K562 (cell line): Measurements from ENCODE around the gene C1orf94. TPM values are rescaled to one million over a fixed set of nuclear protein-coding genes. Genes with fewer than 3 reads are reported as not detected.

Experiments used
- ATAC-seq: fragments of 200-7000 bp; cut with Tn5 transposase; 3 replicates; pipeline ENCODE4 v1.9.1; 2020; ENCODE audit warnings: moderate library complexity
- BruUV-seq: library from RNA; stranded (reverse); fragments of 400-500 nt; replicated peaks from 2 replicates; lab custom pipeline; 2021; lab: Mats Ljungman, UMichigan
- CTCF ChIA-PET: fragments of 300-600 bp; formaldehyde crosslinking; extraction: SDS; loops from one replicate; lab custom pipeline; 2021; ENCODE audit warnings: low intra/inter-chr PET ratio; lab: Yijun Ruan, JAX
- POLR2A ChIA-PET: fragments of 300-600, 350-650 bp; sonication (Branson Sonifier 250); formaldehyde crosslinking; extraction: SDS; loops from one replicate; lab custom pipeline; 2021; ENCODE audit warnings: antibody characterized with exemption, inconsistent platforms; lab: Yijun Ruan, JAX
- DNase-seq, 4 experiments: peaks; one replicate each; pipeline versions ENCODE4 v3.0.0 to v3.0.0-alpha.2; 2011 to 2018; ENCODE audit warnings: low spot score in 3 of 4, mixed read lengths in 3 of 4; ENCODE audit errors: extremely low read depth in 1 of 4
- FAIRE-seq: peaks from 2 replicates; lab custom pipeline; 2011; peaks lifted over from hg19 to GRCh38; lab: Jason Lieb, UNC
- H2AFZ ChIP-seq: 2 replicates; pipeline ENCODE4 v1.6.0; 2011; ENCODE audit warnings: low read depth, low read length, control low read depth, inconsistent platforms
- H3K27ac ChIP-seq: fragments of 200-600 bp; 3 replicates; pipeline ENCODE4 v1.8.0; 2011; ENCODE audit warnings: low read depth, mild to moderate bottlenecking, control low read depth, inconsistent platforms, low read length, moderate library complexity, mixed read lengths; ENCODE audit errors: extremely low read depth
- H3K27me3 ChIP-seq, 2 experiments: fragments of 300-600 bp in 1 of 2; 2 replicates in 1 of 2; 3 replicates in 1 of 2; pipeline versions ENCODE4 v1.6.0 to v1.8.0; 2011; ENCODE audit warnings: inconsistent platforms in 2 of 2, low read length in 2 of 2, mild to moderate bottlenecking in 1 of 2, mixed read lengths in 1 of 2, moderate library complexity in 1 of 2; ENCODE audit not compliant: control insufficient read depth in 2 of 2, insufficient read depth in 2 of 2
- H3K36me3 ChIP-seq: fragments of 300-600 bp; 3 replicates; pipeline ENCODE4 v1.8.0; 2011; ENCODE audit warnings: mild to moderate bottlenecking, low read length, inconsistent platforms; ENCODE audit not compliant: control insufficient read depth, insufficient read depth
- H3K4me1 ChIP-seq, 2 experiments: fragments of 200-600 bp in 1 of 2; replicated peaks in 1 of 2; 2 replicates in 1 of 2; 3 replicates in 1 of 2; pipeline versions ENCODE4 v1.5.1 to v1.8.0; 2011; ENCODE audit warnings: inconsistent platforms in 2 of 2, low read length in 2 of 2, mild to moderate bottlenecking in 1 of 2, mixed read lengths in 1 of 2, moderate library complexity in 1 of 2; ENCODE audit not compliant: control insufficient read depth in 2 of 2, insufficient read depth in 2 of 2
- H3K4me2 ChIP-seq: 2 replicates; pipeline ENCODE4 v1.6.1; 2011; ENCODE audit warnings: low read length, control low read depth, inconsistent platforms, mixed read lengths; ENCODE audit not compliant: insufficient read depth
- H3K4me3 ChIP-seq: fragments of 200-600 bp; sonication (generic), shearing (Covaris generic); 2 replicates; pipeline ENCODE4 v1.5.1; 2016; ENCODE audit warnings: control low read depth, inconsistent platforms
- H3K79me2 ChIP-seq: fragments of 200-600 bp; 3 replicates; pipeline ENCODE4 v1.8.0; 2011; ENCODE audit warnings: low read length, inconsistent platforms; ENCODE audit not compliant: control insufficient read depth, insufficient read depth
- H3K9ac ChIP-seq, 2 experiments: 2 replicates each; pipeline versions ENCODE4 v1.6.0 to v1.6.1; 2011; ENCODE audit warnings: low read depth in 2 of 2, low read length in 2 of 2, control low read depth in 1 of 2, inconsistent platforms in 1 of 2, mild to moderate bottlenecking in 1 of 2, mixed read lengths in 1 of 2; ENCODE audit not compliant: insufficient read depth in 1 of 2
- H3K9me1 ChIP-seq: one replicate; pipeline ENCODE4 v1.6.0; 2011; ENCODE audit warnings: inconsistent platforms, mild to moderate bottlenecking, low read length, moderate library complexity; ENCODE audit not compliant: control insufficient read depth, insufficient read depth
- H3K9me3 ChIP-seq: replicated peaks from 2 replicates; pipeline ENCODE4 v1.5.1; 2011; ENCODE audit warnings: low read depth, low read length, inconsistent platforms; ENCODE audit not compliant: control insufficient read depth, insufficient read depth
- H4K20me1 ChIP-seq: replicated peaks from 2 replicates; pipeline ENCODE4 v1.6.1; 2011; ENCODE audit warnings: low read length, inconsistent platforms, mixed read lengths; ENCODE audit not compliant: control insufficient read depth, insufficient read depth
- CAMTA2 ChIP-seq: fragments of 250-450 bp; sonication (Bioruptor Pico); conservative IDR thresholded peaks from 2 replicates; pipeline ENCODE4 v1.5.1; 2022
- ELF4 ChIP-seq: fragments of 450-650 bp; formaldehyde crosslinking; IDR thresholded peaks from 2 replicates; pipeline ENCODE4 v1.4.0; 2022; ENCODE audit warnings: missing genetic modification characterization
- ETS2 ChIP-seq: IDR thresholded peaks from 2 replicates; pipeline ENCODE4 v1.6.1; 2016; ENCODE audit warnings: borderline replicate concordance, missing genetic modification characterization, mild to moderate bottlenecking, moderate library complexity, missing compliant biosample characterization; ENCODE audit not compliant: poor library complexity, severe bottlenecking
- GABPA ChIP-seq: fragments of 200-800 bp; sonication (Bioruptor generic); conservative IDR thresholded peaks from 2 replicates; pipeline ENCODE4 v1.6.1; 2016; ENCODE audit warnings: low read depth, missing genetic modification characterization, missing compliant biosample characterization
- ILK ChIP-seq: fragments of 450-650 bp; IDR thresholded peaks from 2 replicates; pipeline ENCODE4 v1.6.1; 2016; ENCODE audit warnings: missing genetic modification characterization, low read depth, mild to moderate bottlenecking, missing compliant biosample characterization, moderate library complexity, borderline replicate concordance
- KLF1 ChIP-seq: fragments of 450-650 bp; IDR thresholded peaks from 2 replicates; pipeline ENCODE4 v1.6.1; 2016; ENCODE audit warnings: missing genetic modification characterization, missing compliant biosample characterization
- KLF16 ChIP-seq: IDR thresholded peaks from 2 replicates; pipeline ENCODE4 v1.6.1; 2016; ENCODE audit warnings: antibody characterized with exemption
- MECOM ChIP-seq: fragments of 250-450 bp; sonication (Bioruptor Pico); IDR thresholded peaks from 2 replicates; pipeline ENCODE4 v1.8.0; 2022; ENCODE audit warnings: inconsistent platforms
- POU5F1 ChIP-seq: fragments of 150-350 bp; IDR thresholded peaks from 2 replicates; pipeline ENCODE4 v1.6.1; 2014; ENCODE audit warnings: borderline replicate concordance, low read length, low read depth, mild to moderate bottlenecking; ENCODE audit not compliant: partially characterized antibody
- TEAD2 ChIP-seq: fragments of 450-650 bp; IDR thresholded peaks from 2 replicates; pipeline ENCODE4 v1.6.1; 2016; ENCODE audit warnings: missing genetic modification characterization, control low read depth, missing compliant biosample characterization
- TOE1 ChIP-seq, 2 experiments: fragments of 450-650 bp in 1 of 2; sonication (generic) in 1 of 2; formaldehyde crosslinking in 1 of 2; IDR thresholded peaks; 2 replicates each; pipeline versions ENCODE4 v1.7.1 to v1.8.0; 2016 to 2022; ENCODE audit warnings: borderline replicate concordance in 2 of 2, mild to moderate bottlenecking in 2 of 2, antibody characterized with exemption in 1 of 2, inconsistent platforms in 1 of 2, low read depth in 1 of 2, missing genetic modification reagents in 1 of 2, moderate library complexity in 1 of 2
- ZNF124 ChIP-seq: sonication (generic); formaldehyde crosslinking; IDR thresholded peaks from 2 replicates; pipeline ENCODE4 v1.8.1; 2022; ENCODE audit warnings: missing genetic modification reagents
- WGBS: fragments of 100-300 bp; shearing (Covaris generic); methylation state at CpG from one replicate; pipeline ENCODE4 v1.1.6; 2016; ENCODE audit warnings: low coverage, mixed read lengths; ENCODE audit not compliant: insufficient coverage; ENCODE audit errors: missing lambda C conversion rate; 5-methylcytosine and 5-hydroxymethylcytosine counted together
- in situ Hi-C: fragments of 300-500 bp; cut with MboI; formaldehyde crosslinking; loops from 4 replicates; pipeline ENCODE4 v1.15.0; 2018; ENCODE audit warnings: inconsistent platforms, mixed read lengths
- intact Hi-C: fragments of 100-400 bp; cut with micrococcal nuclease; formaldehyde crosslinking; loops from 2 replicates; pipeline ENCODE4 v1.14.2; 2022
- polyA plus RNA-seq, 8 experiments: library from polyadenylated mRNA; depleted of rRNA in 4 of 8; stranded (reverse) in 5 of 8; unstranded in 3 of 8; fragments of >200 nt; fragmentation: Nextera tagmentation in 2 of 8; fragmentation: Illumina TruSeq in 1 of 8; extraction: Ambion mirVana in 2 of 8; extraction: Trizol in 1 of 8; gene quantifications; 2 replicates each; pipeline versions ENCODE4 v1.2.1 to v1.2.3, GENCODE V29; 2011 to 2014; ENCODE audit warnings: inconsistent platforms in 1 of 8, missing spikeins in 1 of 8
- total RNA-seq, 7 experiments: library from RNA; depleted of rRNA in 6 of 7; stranded (reverse); fragments of >200 nt in 6 of 7; fragmentation: Illumina TruSeq in 2 of 7; extraction: Trizol in 2 of 7; gene quantifications; 2 replicates each; pipeline versions ENCODE4 v1.2.1 to v1.2.3, GENCODE V29; 2011 to 2021; ENCODE audit warnings: low replicate concordance in 1 of 7
- TF ChIP-seq, protein P1 (sequence below): fragments of 250-450 bp; sonication (Bioruptor Pico); IDR thresholded peaks from 2 replicates; pipeline ENCODE4 v1.8.0; 2022; ENCODE audit warnings: moderate library complexity, mild to moderate bottlenecking, inconsistent platforms
- TF ChIP-seq, protein P2 (sequence below): fragments of 450-650 bp; IDR thresholded peaks from 2 replicates; pipeline ENCODE4 v1.6.1; 2016; ENCODE audit warnings: low read depth, mild to moderate bottlenecking, moderate library complexity
- TF ChIP-seq, protein P3 (sequence below): sonication (generic); formaldehyde crosslinking; IDR thresholded peaks from 2 replicates; pipeline ENCODE4 v1.8.1; 2022; ENCODE audit warnings: missing genetic modification reagents
- TF ChIP-seq, protein P4 (sequence below): fragments of 250-450 bp; sonication (Bioruptor Pico); IDR thresholded peaks from 2 replicates; pipeline ENCODE4 v1.8.0; 2021; ENCODE audit warnings: moderate library complexity, mild to moderate bottlenecking, inconsistent platforms
- TF ChIP-seq, protein P5 (sequence below): fragments of 450-650 bp; formaldehyde crosslinking; conservative IDR thresholded peaks from 2 replicates; pipeline ENCODE4 v1.4.0; 2022; ENCODE audit warnings: mild to moderate bottlenecking, missing genetic modification characterization

C1orf94 gene
- total and polyA plus RNA-seq, 9 of the 15 experiments (the other 6 are each of a cell fraction or from before 2014, with no cell fraction given) = not detected

DNA sequence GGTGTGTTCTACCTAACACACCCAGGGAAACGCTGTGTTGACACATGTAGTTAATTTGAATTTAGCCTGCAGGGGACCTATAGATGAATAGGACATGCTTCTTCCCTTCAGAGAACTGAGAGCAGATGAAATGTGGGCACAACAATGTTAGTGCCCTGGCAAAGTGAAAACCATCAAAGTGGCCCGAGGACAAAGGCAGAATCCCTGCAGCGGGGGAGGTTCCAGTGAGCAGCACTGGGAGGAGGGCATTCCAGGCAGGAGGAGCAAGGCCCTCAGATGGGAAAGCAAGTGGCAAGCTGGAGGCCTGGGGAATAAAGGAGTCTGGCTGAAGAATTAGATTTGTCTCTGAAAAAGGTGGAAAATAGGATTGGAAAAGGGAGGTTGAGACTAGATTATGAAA is 37.2 kb downstream of the C1orf94 start:
- no peaks in the 10 kb centered on the region for H4K20me1 ChIP-seq
- no peak overlapping the region for H3K4me2 ChIP-seq
- no peaks in the 10 kb centered on the region for H3K79me2 ChIP-seq
- WGBS = 2% methylated on average over 3 of the region's 3 CpGs
- no peaks in the 10 kb centered on the region for H3K9me3 ChIP-seq
- H3K27me3 ChIP-seq = peaks cover 0 to 9% of the 10 kb centered on the region in 2 experiments; a peak in 1 of 5 replicates
- BruUV-seq = no TSS peak
- no peak overlapping the region for H3K27ac ChIP-seq
- ATAC-seq (no peak), DNase-seq (no peak), FAIRE-seq (no peak)
- TF ChIP-seq, protein P1, sequence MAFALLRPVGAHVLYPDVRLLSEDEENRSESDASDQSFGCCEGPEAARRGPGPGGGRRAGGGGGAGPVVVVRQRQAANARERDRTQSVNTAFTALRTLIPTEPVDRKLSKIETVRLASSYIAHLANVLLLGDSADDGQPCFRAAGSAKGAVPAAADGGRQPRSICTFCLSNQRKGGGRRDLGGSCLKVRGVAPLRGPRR (CRISPR knock-in tag) = no peak
- TF ChIP-seq, protein P2, sequence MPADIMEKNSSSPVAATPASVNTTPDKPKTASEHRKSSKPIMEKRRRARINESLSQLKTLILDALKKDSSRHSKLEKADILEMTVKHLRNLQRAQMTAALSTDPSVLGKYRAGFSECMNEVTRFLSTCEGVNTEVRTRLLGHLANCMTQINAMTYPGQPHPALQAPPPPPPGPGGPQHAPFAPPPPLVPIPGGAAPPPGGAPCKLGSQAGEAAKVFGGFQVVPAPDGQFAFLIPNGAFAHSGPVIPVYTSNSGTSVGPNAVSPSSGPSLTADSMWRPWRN = no peak
- TF ChIP-seq, protein P3, sequence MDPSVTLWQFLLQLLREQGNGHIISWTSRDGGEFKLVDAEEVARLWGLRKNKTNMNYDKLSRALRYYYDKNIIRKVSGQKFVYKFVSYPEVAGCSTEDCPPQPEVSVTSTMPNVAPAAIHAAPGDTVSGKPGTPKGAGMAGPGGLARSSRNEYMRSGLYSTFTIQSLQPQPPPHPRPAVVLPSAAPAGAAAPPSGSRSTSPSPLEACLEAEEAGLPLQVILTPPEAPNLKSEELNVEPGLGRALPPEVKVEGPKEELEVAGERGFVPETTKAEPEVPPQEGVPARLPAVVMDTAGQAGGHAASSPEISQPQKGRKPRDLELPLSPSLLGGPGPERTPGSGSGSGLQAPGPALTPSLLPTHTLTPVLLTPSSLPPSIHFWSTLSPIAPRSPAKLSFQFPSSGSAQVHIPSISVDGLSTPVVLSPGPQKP (CRISPR knock-in tag) = no peak
- TF ChIP-seq ETS2 (tag) = no peak
- no peak for TF ChIP-seq CAMTA2 (CRISPR knock-in tag)
- TF ChIP-seq ZNF124 = no peak
- TF ChIP-seq, protein P4, sequence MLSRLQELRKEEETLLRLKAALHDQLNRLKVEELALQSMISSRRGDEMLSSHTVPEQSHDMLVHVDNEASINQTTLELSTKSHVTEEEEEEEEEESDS (CRISPR knock-in tag) = no peak
- no peak for TF ChIP-seq KLF16
- TF ChIP-seq ELF4 (CRISPR knock-in tag) = no peak
- TF ChIP-seq, protein P5, sequence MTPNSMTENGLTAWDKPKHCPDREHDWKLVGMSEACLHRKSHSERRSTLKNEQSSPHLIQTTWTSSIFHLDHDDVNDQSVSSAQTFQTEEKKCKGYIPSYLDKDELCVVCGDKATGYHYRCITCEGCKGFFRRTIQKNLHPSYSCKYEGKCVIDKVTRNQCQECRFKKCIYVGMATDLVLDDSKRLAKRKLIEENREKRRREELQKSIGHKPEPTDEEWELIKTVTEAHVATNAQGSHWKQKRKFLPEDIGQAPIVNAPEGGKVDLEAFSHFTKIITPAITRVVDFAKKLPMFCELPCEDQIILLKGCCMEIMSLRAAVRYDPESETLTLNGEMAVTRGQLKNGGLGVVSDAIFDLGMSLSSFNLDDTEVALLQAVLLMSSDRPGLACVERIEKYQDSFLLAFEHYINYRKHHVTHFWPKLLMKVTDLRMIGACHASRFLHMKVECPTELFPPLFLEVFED (CRISPR knock-in tag) = no peak
- TF ChIP-seq TEAD2 = no peak
- TF ChIP-seq MECOM (CRISPR knock-in tag) = no peak
- TF ChIP-seq TOE1 (IDR thresholded peaks at IDR 0.05; ENCODE audit: borderline replicate concordance) = no peak
- no peak for TF ChIP-seq TOE1 (CRISPR knock-in tag; IDR thresholded peaks at IDR 0.05; ENCODE audit: borderline replicate concordance, low read depth)
- TF ChIP-seq POU5F1 = no peak
- no peak for TF ChIP-seq GABPA
- no peak for TF ChIP-seq KLF1 (tag)
- TF ChIP-seq ILK (tag) = no peak
- H2AFZ ChIP-seq = no peak overlapping the region
- no peak overlapping the region for H3K4me3 ChIP-seq
- in situ Hi-C loops = no loop called here
- no peaks in the 10 kb centered on the region for H3K36me3 ChIP-seq
- ChIA-PET POLR2A (no interaction called here), CTCF (no interaction called here)
- intact Hi-C loops = no loop called here
- no peak overlapping the region for H3K9ac ChIP-seq
- H3K4me1 ChIP-seq = no peaks in the 10 kb centered on the region
- H3K9me1 ChIP-seq = no peaks in the 10 kb centered on the region
